Measurements from ENCODE around the gene GLRX.
"Not testable (repeated sequence)": the region's sequence is repeated elsewhere in the genome, so short reads cannot be mapped to it uniquely, and the experiment has no call there.

Gene GLRX

GRCh38 chr5:95840956-95841705, 18.6 kb upstream of the GLRX start:
- H3K27ac ChIP-seq (ENCODE audit: low read depth, low read length, severe bottlenecking): no peak overlapping the region
- H3K9me3 ChIP-seq (ENCODE audit: control insufficient read depth, low read length): no peaks in the 10 kb centered on the region
- no peaks in the 10 kb centered on the region for H3K36me3 ChIP-seq (ENCODE audit: control insufficient read depth, insufficient read depth, low read length)
- 78 to 82% methylated on average over 1 of the region's 1 CpG for WGBS, 2 experiments (ENCODE audit: insufficient coverage in 2 of 2)
- no peaks in the 10 kb centered on the region for H3K4me1 ChIP-seq (ENCODE audit: control insufficient read depth, insufficient read depth, low read length, poor library complexity, severe bottlenecking)
- no peak overlapping the region for H3K4me3 ChIP-seq (ENCODE audit: extremely low read depth, insufficient read depth, low read length, poor library complexity, severe bottlenecking)

GRCh38 chr5:95839658-95840057, 17.1 kb upstream of the GLRX start:
- Histone ChIP-seq H3K4me1 (ENCODE audit: control insufficient read depth, insufficient read depth, low read length, poor library complexity, severe bottlenecking) (peaks cover 3% of the 10 kb centered on the region), H3K27ac (ENCODE audit: low read depth, low read length, severe bottlenecking) (no peak overlapping the region), H3K36me3 (ENCODE audit: control insufficient read depth, insufficient read depth, low read length) (no peaks in the 10 kb centered on the region), H3K4me3 (ENCODE audit: extremely low read depth, insufficient read depth, low read length, poor library complexity, severe bottlenecking) (no peak overlapping the region), H3K9me3 (ENCODE audit: control insufficient read depth, low read length) (no peaks in the 10 kb centered on the region)
- 80 to 100% methylated on average over 1 of the region's 2 CpGs for WGBS, 2 experiments (ENCODE audit: insufficient coverage in 2 of 2)

- Histone ChIP-seq H3K4me3 (ENCODE audit: extremely low read depth, insufficient read depth, low read length, poor library complexity, severe bottlenecking) (no peak overlapping the region), H3K4me1 (ENCODE audit: control insufficient read depth, insufficient read depth, low read length, poor library complexity, severe bottlenecking) (peaks cover 3% of the 10 kb centered on the region), H3K36me3 (ENCODE audit: control insufficient read depth, insufficient read depth, low read length) (no peaks in the 10 kb centered on the region), H3K27ac (ENCODE audit: low read depth, low read length, severe bottlenecking) (no peak overlapping the region), H3K9me3 (ENCODE audit: control insufficient read depth, low read length) (no peaks in the 10 kb centered on the region)
- 100% methylated on average over 1 of the region's 1 CpG; no CpG with 5 or more reads in 1 of the 2 experiments for WGBS, 2 experiments (ENCODE audit: insufficient coverage in 2 of 2)
Measured at GRCh38 chr5:95838556-95838955, 16.0 kb upstream of the GLRX start.

- Histone ChIP-seq H3K9me3 (ENCODE audit: control insufficient read depth, low read length) (no peaks in the 10 kb centered on the region), H3K4me3 (ENCODE audit: extremely low read depth, insufficient read depth, low read length, poor library complexity, severe bottlenecking) (no peak overlapping the region), H3K36me3 (ENCODE audit: control insufficient read depth, insufficient read depth, low read length) (no peaks in the 10 kb centered on the region), H3K27ac (ENCODE audit: low read depth, low read length, severe bottlenecking) (no peak overlapping the region), H3K4me1 (ENCODE audit: control insufficient read depth, insufficient read depth, low read length, poor library complexity, severe bottlenecking) (peaks cover 3% of the 10 kb centered on the region)
- 87 to 97% methylated on average over 8 of the region's 8 CpGs for WGBS, 2 experiments (ENCODE audit: insufficient coverage in 2 of 2)
Measured at GRCh38 chr5:95838001-95838520, 15.5 kb upstream of the GLRX start.

- no peak overlapping the region for H3K27ac ChIP-seq (ENCODE audit: low read depth, low read length, severe bottlenecking)
- no peaks in the 10 kb centered on the region for H3K9me3 ChIP-seq (ENCODE audit: control insufficient read depth, low read length)
- H3K36me3 ChIP-seq (ENCODE audit: control insufficient read depth, insufficient read depth, low read length): no peaks in the 10 kb centered on the region
- WGBS, 2 experiments (ENCODE audit: insufficient coverage in 2 of 2): 95% methylated on average over 3 of the region's 5 CpGs; no CpG with 5 or more reads in 1 of the 2 experiments
- no peak overlapping the region for H3K4me3 ChIP-seq (ENCODE audit: extremely low read depth, insufficient read depth, low read length, poor library complexity, severe bottlenecking)
- H3K4me1 ChIP-seq (ENCODE audit: control insufficient read depth, insufficient read depth, low read length, poor library complexity, severe bottlenecking): peaks cover 3% of the 10 kb centered on the region
Measured at GRCh38 chr5:95837492-95837891, 15.0 kb upstream of the GLRX start.

GRCh38 chr5:95836971-95837370, 14.4 kb upstream of the GLRX start:
- WGBS, 2 experiments (ENCODE audit: insufficient coverage in 2 of 2): 77 to 86% methylated on average over 1 to 2 of the region's 4 CpGs
- not testable (repeated sequence) for H3K4me3 ChIP-seq (ENCODE audit: extremely low read depth, insufficient read depth, low read length, poor library complexity, severe bottlenecking); H3K9me3 ChIP-seq (ENCODE audit: control insufficient read depth, low read length); H3K36me3 ChIP-seq (ENCODE audit: control insufficient read depth, insufficient read depth, low read length); H3K4me1 ChIP-seq (ENCODE audit: control insufficient read depth, insufficient read depth, low read length, poor library complexity, severe bottlenecking); H3K27ac ChIP-seq (ENCODE audit: low read depth, low read length, severe bottlenecking)

- Histone ChIP-seq H3K4me3 (ENCODE audit: extremely low read depth, insufficient read depth, low read length, poor library complexity, severe bottlenecking) (no peak overlapping the region), H3K27ac (ENCODE audit: low read depth, low read length, severe bottlenecking) (no peak overlapping the region), H3K9me3 (ENCODE audit: control insufficient read depth, low read length) (no peaks in the 10 kb centered on the region), H3K36me3 (ENCODE audit: control insufficient read depth, insufficient read depth, low read length) (no peaks in the 10 kb centered on the region), H3K4me1 (ENCODE audit: control insufficient read depth, insufficient read depth, low read length, poor library complexity, severe bottlenecking) (peaks cover 3% of the 10 kb centered on the region)
- WGBS, 2 experiments (ENCODE audit: insufficient coverage in 2 of 2): 100% methylated on average over 1 of the region's 1 CpG
Measured at GRCh38 chr5:95836544-95836943, 14.0 kb upstream of the GLRX start.

- Histone ChIP-seq H3K4me3 (ENCODE audit: extremely low read depth, insufficient read depth, low read length, poor library complexity, severe bottlenecking) (no peak overlapping the region), H3K27ac (ENCODE audit: low read depth, low read length, severe bottlenecking) (no peak overlapping the region)
- 90 to 93% methylated on average over 7 to 9 of the region's 10 CpGs for WGBS, 2 experiments (ENCODE audit: insufficient coverage in 2 of 2)
Measured at GRCh38 chr5:95835682-95836385, 13.3 kb upstream of the GLRX start.

GRCh38 chr5:95832664-95833063, 10.1 kb upstream of the GLRX start:
- Histone ChIP-seq H3K36me3 (ENCODE audit: control insufficient read depth, insufficient read depth, low read length) (no peaks in the 10 kb centered on the region), H3K27ac (ENCODE audit: low read depth, low read length, severe bottlenecking) (no peak overlapping the region), H3K4me3 (ENCODE audit: extremely low read depth, insufficient read depth, low read length, poor library complexity, severe bottlenecking) (no peak overlapping the region), H3K4me1 (ENCODE audit: control insufficient read depth, insufficient read depth, low read length, poor library complexity, severe bottlenecking) (peaks cover 3% of the 10 kb centered on the region), H3K9me3 (ENCODE audit: control insufficient read depth, low read length) (no peaks in the 10 kb centered on the region)

More at GRCh38 chr5:95835682-95836385, 13.3 kb upstream of the GLRX start:
- H3K4me1 ChIP-seq (ENCODE audit: control insufficient read depth, insufficient read depth, low read length, poor library complexity, severe bottlenecking): peaks cover 3% of the 10 kb centered on the region
- H3K36me3 ChIP-seq (ENCODE audit: control insufficient read depth, insufficient read depth, low read length): no peaks in the 10 kb centered on the region
- no peaks in the 10 kb centered on the region for H3K9me3 ChIP-seq (ENCODE audit: control insufficient read depth, low read length)

GRCh38 chr5:95830226-95830625, 7.7 kb upstream of the GLRX start:
- H3K9me3 ChIP-seq (ENCODE audit: control insufficient read depth, low read length): no peaks in the 10 kb centered on the region
- H3K4me3 ChIP-seq (ENCODE audit: extremely low read depth, insufficient read depth, low read length, poor library complexity, severe bottlenecking): no peak overlapping the region
- no peaks in the 10 kb centered on the region for H3K36me3 ChIP-seq (ENCODE audit: control insufficient read depth, insufficient read depth, low read length)
- WGBS, 2 experiments (ENCODE audit: insufficient coverage in 2 of 2): 100% methylated on average over 1 of the region's 2 CpGs
- no peaks in the 10 kb centered on the region for H3K4me1 ChIP-seq (ENCODE audit: control insufficient read depth, insufficient read depth, low read length, poor library complexity, severe bottlenecking)
- no peak overlapping the region for H3K27ac ChIP-seq (ENCODE audit: low read depth, low read length, severe bottlenecking)

GRCh38 chr5:95827892-95828246, 5.3 kb upstream of the GLRX start:
- Histone ChIP-seq H3K4me1 (ENCODE audit: control insufficient read depth, insufficient read depth, low read length, poor library complexity, severe bottlenecking) (peaks cover 22% of the 10 kb centered on the region), H3K27ac (ENCODE audit: low read depth, low read length, severe bottlenecking) (no peak overlapping the region), H3K4me3 (ENCODE audit: extremely low read depth, insufficient read depth, low read length, poor library complexity, severe bottlenecking) (no peak overlapping the region), H3K36me3 (ENCODE audit: control insufficient read depth, insufficient read depth, low read length) (no peaks in the 10 kb centered on the region), H3K9me3 (ENCODE audit: control insufficient read depth, low read length) (no peaks in the 10 kb centered on the region)
- WGBS, 2 experiments (ENCODE audit: insufficient coverage in 2 of 2): 97 to 100% methylated on average over 3 of the region's 3 CpGs

All from mesodermal cell (in vitro differentiated cells).